MG63 (cell line): ENCODE results near the gene LNX1. TPM values are rescaled to one million over a fixed set of nuclear protein-coding genes. Genes with fewer than 3 reads are reported as not detected.
"Not testable (repeated sequence)": the region's sequence is repeated elsewhere in the genome, so short reads cannot be mapped to it uniquely, and the experiment has no call there.

Source experiments
- DNase-seq: peaks from one replicate; pipeline ENCODE4 v3.0.0-alpha.2; 2020
- H3K27me3 ChIP-seq: fragments of 250-450 bp; sonication (Bioruptor Pico); 2 replicates; pipeline ENCODE4 v1.5.1; 2020; ENCODE audit warnings: mild to moderate bottlenecking, moderate library complexity
- H3K36me3 ChIP-seq: fragments of 250-450 bp; sonication (Bioruptor Pico); 2 replicates; pipeline ENCODE4 v1.5.1; 2020; ENCODE audit warnings: mild to moderate bottlenecking, moderate library complexity
- H3K4me3 ChIP-seq: fragments of 250-450 bp; sonication (Bioruptor Pico); 2 replicates; pipeline ENCODE4 v1.5.1; 2020; ENCODE audit warnings: mild to moderate bottlenecking, moderate library complexity
- H3K9me3 ChIP-seq: fragments of 250-450 bp; sonication (Bioruptor Pico); 2 replicates; pipeline ENCODE4 v1.5.1; 2020; ENCODE audit warnings: mild to moderate bottlenecking, moderate library complexity
- total RNA-seq: library from RNA; depleted of rRNA; stranded (reverse); fragments of >200 nt; shearing (Covaris generic); gene quantifications from 2 replicates; pipeline ENCODE4 v1.2.3, GENCODE V29; 2014; ENCODE audit warnings: low replicate concordance

Gene LNX1
- total RNA-seq, 1 experiment from 2014 or later, result 16.5 TPM

- Histone ChIP-seq H3K36me3 (peaks cover 9% of the 10 kb centered on the region), H3K9me3 (no peaks in the 10 kb centered on the region), H3K27me3 (no peaks in the 10 kb centered on the region), H3K4me3 (no peak overlapping the region)
- peak; percentile 62 for DNase-seq
Observed at GRCh38 chr4:53479736-53480525, 111.4 kb downstream of the LNX1 start.

GRCh38 chr4:53478671-53479456 lies 112.4 kb downstream of the LNX1 start:
- peak; percentile 95 for DNase-seq
- H3K4me3 ChIP-seq, result no peak overlapping the region
- H3K9me3 ChIP-seq, result no peaks in the 10 kb centered on the region
- H3K36me3 ChIP-seq, result peaks cover 16% of the 10 kb centered on the region
- no peaks in the 10 kb centered on the region for H3K27me3 ChIP-seq

GRCh38 chr4:53477636-53478035 lies 113.7 kb downstream of the LNX1 start:
- Histone ChIP-seq H3K36me3 (peaks cover 21% of the 10 kb centered on the region), H3K9me3 (no peaks in the 10 kb centered on the region; the same call in 1 of the 2 replicates), H3K27me3 (no peaks in the 10 kb centered on the region), H3K4me3 (no peak overlapping the region)
- DNase-seq, result no peak

- DNase-seq, result no peak
Observed at GRCh38 chr4:53477038-53477565, 114.2 kb downstream of the LNX1 start.

GRCh38 chr4:53476232-53477037 lies 114.9 kb downstream of the LNX1 start:
- no peak overlapping the region for H3K4me3 ChIP-seq
- H3K27me3 ChIP-seq, result no peaks in the 10 kb centered on the region
- peaks cover 25% of the 10 kb centered on the region for H3K36me3 ChIP-seq

More at GRCh38 chr4:53477038-53477565, 114.2 kb downstream of the LNX1 start:
- H3K27me3 ChIP-seq, result no peaks in the 10 kb centered on the region
- H3K4me3 ChIP-seq, result no peak overlapping the region
- H3K36me3 ChIP-seq, result peaks cover 21% of the 10 kb centered on the region
- H3K9me3 ChIP-seq, result no peaks in the 10 kb centered on the region; the same call in none of the 2 replicates

GRCh38 chr4:53466576-53466975 lies 124.7 kb downstream of the LNX1 start:
- H3K27me3 ChIP-seq, H3K4me3 ChIP-seq, DNase-seq: not testable (repeated sequence)
- Histone ChIP-seq H3K9me3 (peaks cover 43% of the 10 kb centered on the region), H3K36me3 (peaks cover 59% of the 10 kb centered on the region)

More at GRCh38 chr4:53476232-53477037, 114.9 kb downstream of the LNX1 start:
- peaks cover 4% of the 10 kb centered on the region for H3K9me3 ChIP-seq
- DNase-seq, result peak; percentile 99

- Histone ChIP-seq H3K9me3 (peaks cover 39% of the 10 kb centered on the region), H3K4me3 (no peak overlapping the region), H3K27me3 (no peaks in the 10 kb centered on the region), H3K36me3 (peaks cover 63% of the 10 kb centered on the region)
- DNase-seq, result no peak
Observed at GRCh38 chr4:53465891-53466290, 125.4 kb downstream of the LNX1 start.

- peaks cover 69% of the 10 kb centered on the region for H3K36me3 ChIP-seq
- DNase-seq, result no peak
Observed at GRCh38 chr4:53465281-53465680, 126.0 kb downstream of the LNX1 start.

GRCh38 chr4:53463340-53463739 lies 127.9 kb downstream of the LNX1 start:
- no peak for DNase-seq
- Histone ChIP-seq H3K36me3 (peaks cover 87% of the 10 kb centered on the region), H3K4me3 (no peak overlapping the region), H3K9me3 (peaks cover 26% of the 10 kb centered on the region), H3K27me3 (no peaks in the 10 kb centered on the region)

More at GRCh38 chr4:53465281-53465680, 126.0 kb downstream of the LNX1 start:
- Histone ChIP-seq H3K4me3 (no peak overlapping the region), H3K27me3 (no peaks in the 10 kb centered on the region), H3K9me3 (peaks cover 36% of the 10 kb centered on the region)

GRCh38 chr4:53461244-53461643 lies 130.0 kb downstream of the LNX1 start:
- peaks cover 8% of the 10 kb centered on the region for H3K9me3 ChIP-seq
- no peaks in the 10 kb centered on the region for H3K27me3 ChIP-seq
- H3K36me3 ChIP-seq, result peaks cover 96% of the 10 kb centered on the region
- no peak for DNase-seq
- H3K4me3 ChIP-seq, result no peak overlapping the region

GRCh38 chr4:53459548-53459947 lies 131.7 kb downstream of the LNX1 start:
- Histone ChIP-seq H3K9me3 (no peaks in the 10 kb centered on the region), H3K36me3 (peaks cover 96% of the 10 kb centered on the region), H3K27me3 (no peaks in the 10 kb centered on the region), H3K4me3 (no peak overlapping the region)
- DNase-seq, result no peak

GRCh38 chr4:53456178-53456577 lies 135.1 kb downstream of the LNX1 start:
- no peak for DNase-seq
- Histone ChIP-seq H3K36me3 (peaks cover 96% of the 10 kb centered on the region), H3K4me3 (no peak overlapping the region), H3K27me3 (no peaks in the 10 kb centered on the region), H3K9me3 (no peaks in the 10 kb centered on the region)

GRCh38 chr4:53455766-53456165 lies 135.5 kb downstream of the LNX1 start:
- Histone ChIP-seq H3K27me3 (no peaks in the 10 kb centered on the region), H3K4me3 (no peak overlapping the region), H3K9me3 (no peaks in the 10 kb centered on the region), H3K36me3 (peaks cover 91% of the 10 kb centered on the region)
- peak; percentile 43 for DNase-seq

GRCh38 chr4:53453385-53453784 lies 137.9 kb downstream of the LNX1 start:
- no peaks in the 10 kb centered on the region for H3K27me3 ChIP-seq
- H3K4me3 ChIP-seq, result no peak overlapping the region
- no peak for DNase-seq
- H3K36me3 ChIP-seq, result peaks cover 82% of the 10 kb centered on the region
- no peaks in the 10 kb centered on the region for H3K9me3 ChIP-seq

- Histone ChIP-seq H3K4me3 (no peak overlapping the region), H3K9me3 (no peaks in the 10 kb centered on the region), H3K36me3 (peaks cover 79% of the 10 kb centered on the region), H3K27me3 (no peaks in the 10 kb centered on the region)
- DNase-seq, result peak; percentile 60
Observed at GRCh38 chr4:53450773-53451172, 140.5 kb downstream of the LNX1 start.

GRCh38 chr4:53444954-53445353 lies 146.3 kb downstream of the LNX1 start:
- DNase-seq, result no peak
- peaks cover 86% of the 10 kb centered on the region for H3K36me3 ChIP-seq
- no peak overlapping the region for H3K4me3 ChIP-seq
- H3K9me3 ChIP-seq, result no peaks in the 10 kb centered on the region
- no peaks in the 10 kb centered on the region for H3K27me3 ChIP-seq
